Suprapubic skin (tissue), 4 donors: ENCODE results near the gene SEMA6B. TPM values are rescaled to one million over a fixed set of nuclear protein-coding genes. Genes with fewer than 3 reads are reported as not detected.

Experiments
- DNase-seq, 2 donors: peaks; one replicate each; pipeline ENCODE4 v3.0.0-alpha.2; 2019; ENCODE audit warnings: low spot score in 2 of 2
- H3K27ac ChIP-seq: fragments of 200-600 bp; sonication (generic); one replicate; pipeline ENCODE4 v1.5.1; 2019
- H3K27me3 ChIP-seq: fragments of 200-600 bp; sonication (generic); one replicate; pipeline ENCODE4 v1.5.1; 2019
- H3K36me3 ChIP-seq: fragments of 200-600 bp; sonication (generic); one replicate; pipeline ENCODE4 v1.5.1; 2019
- H3K4me1 ChIP-seq: fragments of 200-600 bp; sonication (generic); one replicate; pipeline ENCODE4 v1.5.1; 2019
- H3K4me3 ChIP-seq: fragments of 200-600 bp; sonication (generic); one replicate; pipeline ENCODE4 v1.5.1; 2019; ENCODE audit warnings: mild to moderate bottlenecking
- H3K9me3 ChIP-seq: fragments of 200-600 bp; sonication (generic); one replicate; pipeline ENCODE4 v1.5.1; 2019
- CTCF ChIP-seq, 2 donors: fragments of 200-600 bp in 1 of 2; fragments of 450-650 bp in 1 of 2; sonication (generic) in 1 of 2; IDR thresholded peaks; one replicate each; pipeline ENCODE4 v1.5.1; 2016 to 2019; ENCODE audit warnings: antibody characterized with exemption in 2 of 2, mild to moderate bottlenecking in 1 of 2, moderate library complexity in 1 of 2
- EP300 ChIP-seq: sonication (generic); formaldehyde crosslinking; IDR thresholded peaks from one replicate; pipeline ENCODE4 v1.6.1; 2017; ENCODE audit warnings: antibody characterized with exemption
- POLR2A ChIP-seq, 2 donors: fragments of 450-650 bp; IDR thresholded peaks; one replicate each; pipeline ENCODE4 v1.6.1; 2017; ENCODE audit warnings: antibody characterized with exemption in 2 of 2, mild to moderate bottlenecking in 2 of 2, moderate library complexity in 2 of 2
- POLR2AphosphoS5 ChIP-seq, 3 donors: sonication (generic); formaldehyde crosslinking; IDR thresholded peaks; one replicate each; pipeline ENCODE4 v1.6.1; 2017; ENCODE audit warnings: antibody characterized with exemption in 3 of 3
- WGBS: methylation state at CpG from one replicate; pipeline ENCODE4 v1.1.5; 2018; 5-methylcytosine and 5-hydroxymethylcytosine counted together
- total RNA-seq, 4 donors: library from RNA; depleted of rRNA; stranded (reverse); fragments of >200 nt; gene quantifications; one replicate each; pipeline ENCODE4 v1.1.0, GENCODE V29; 2016

SEMA6B gene
- total RNA-seq, 4 donors from 2014 or later = 1.5 to 5.4 (median 3.3) TPM

- no peak for TF ChIP-seq CTCF (IDR thresholded peaks at IDR 0.05)
- TF ChIP-seq POLR2AphosphoS5 (IDR thresholded peaks at IDR 0.05) = no peak
- 87% methylated on average over 15 of the region's 15 CpGs for WGBS
- no peak for DNase-seq
- no peak overlapping the region for H3K27ac ChIP-seq
- no peaks in the 10 kb centered on the region for H3K36me3 ChIP-seq
- H3K4me1 ChIP-seq = peaks cover 14% of the 10 kb centered on the region
- peaks cover 2% of the 10 kb centered on the region for H3K27me3 ChIP-seq
- H3K4me3 ChIP-seq = no peak overlapping the region
- no peaks in the 10 kb centered on the region for H3K9me3 ChIP-seq
Measured at GRCh38 chr19:4522291-4523002, 37.0 kb downstream of the SEMA6B start.

GRCh38 chr19:4521888-4522242 lies 37.6 kb downstream of the SEMA6B start:
- no peaks in the 10 kb centered on the region for H3K9me3 ChIP-seq
- H3K36me3 ChIP-seq = no peaks in the 10 kb centered on the region
- H3K27me3 ChIP-seq = peaks cover 6% of the 10 kb centered on the region
- TF ChIP-seq POLR2AphosphoS5 (IDR thresholded peaks at IDR 0.05) (no peak), POLR2A (IDR thresholded peaks at IDR 0.05) (no peak), CTCF (IDR thresholded peaks at IDR 0.05) (no peak), EP300 (no peak)
- WGBS = 94% methylated on average over 3 of the region's 5 CpGs
- no peak for DNase-seq
- peaks cover 14% of the 10 kb centered on the region for H3K4me1 ChIP-seq
- H3K4me3 ChIP-seq = no peak overlapping the region
- no peak overlapping the region for H3K27ac ChIP-seq

GRCh38 chr19:4521170-4521887 lies 38.2 kb downstream of the SEMA6B start:
- H3K9me3 ChIP-seq = no peaks in the 10 kb centered on the region
- peaks cover 14% of the 10 kb centered on the region for H3K4me1 ChIP-seq
- no peak for DNase-seq
- H3K27ac ChIP-seq = no peak overlapping the region
- peaks cover 7% of the 10 kb centered on the region for H3K27me3 ChIP-seq
- no peak for TF ChIP-seq POLR2A (IDR thresholded peaks at IDR 0.05)
- TF ChIP-seq CTCF (IDR thresholded peaks at IDR 0.05) = no peak
- no peak for TF ChIP-seq POLR2AphosphoS5 (IDR thresholded peaks at IDR 0.05)
- no peak for TF ChIP-seq EP300
- H3K36me3 ChIP-seq = no peaks in the 10 kb centered on the region
- 83% methylated on average over 11 of the region's 11 CpGs for WGBS
- no peak overlapping the region for H3K4me3 ChIP-seq

- Histone ChIP-seq H3K4me3 (no peak overlapping the region), H3K9me3 (no peaks in the 10 kb centered on the region), H3K27me3 (peaks cover 7% of the 10 kb centered on the region), H3K4me1 (peaks cover 14% of the 10 kb centered on the region), H3K36me3 (no peaks in the 10 kb centered on the region), H3K27ac (no peak overlapping the region)
- 33% methylated on average over 9 of the region's 9 CpGs for WGBS
- no peak for DNase-seq
- TF ChIP-seq CTCF (IDR thresholded peaks at IDR 0.05) (no peak), EP300 (no peak), POLR2A (IDR thresholded peaks at IDR 0.05) (no peak), POLR2AphosphoS5 (IDR thresholded peaks at IDR 0.05) (no peak)
Measured at GRCh38 chr19:4519521-4520277, 39.8 kb downstream of the SEMA6B start.

GRCh38 chr19:4519172-4519496 lies 40.4 kb downstream of the SEMA6B start:
- Histone ChIP-seq H3K36me3 (no peaks in the 10 kb centered on the region), H3K4me1 (peaks cover 14% of the 10 kb centered on the region), H3K9me3 (no peaks in the 10 kb centered on the region), H3K27me3 (peaks cover 7% of the 10 kb centered on the region), H3K27ac (no peak overlapping the region), H3K4me3 (no peak overlapping the region)
- TF ChIP-seq POLR2A (IDR thresholded peaks at IDR 0.05) (no peak), CTCF (IDR thresholded peaks at IDR 0.05) (no peak), POLR2AphosphoS5 (IDR thresholded peaks at IDR 0.05) (no peak), EP300 (no peak)
- no CpG with 5 or more reads among the region's 6 CpGs for WGBS
- no peak for DNase-seq
